NCI-H2196 treated with DMSO at 0.1 percent for 48 hours (cell line): ENCODE measurements around the gene LCN6.
"Not testable (repeated sequence)": the region's sequence is repeated elsewhere in the genome, so short reads cannot be mapped to it uniquely, and the experiment has no call there.

Experiments
- DNase-seq: peaks from one replicate; lab custom pipeline; 2025; ENCODE audit not compliant: unreplicated experiment; lab: John Stamatoyannopoulos, UW

The LCN6 gene

DNA sequence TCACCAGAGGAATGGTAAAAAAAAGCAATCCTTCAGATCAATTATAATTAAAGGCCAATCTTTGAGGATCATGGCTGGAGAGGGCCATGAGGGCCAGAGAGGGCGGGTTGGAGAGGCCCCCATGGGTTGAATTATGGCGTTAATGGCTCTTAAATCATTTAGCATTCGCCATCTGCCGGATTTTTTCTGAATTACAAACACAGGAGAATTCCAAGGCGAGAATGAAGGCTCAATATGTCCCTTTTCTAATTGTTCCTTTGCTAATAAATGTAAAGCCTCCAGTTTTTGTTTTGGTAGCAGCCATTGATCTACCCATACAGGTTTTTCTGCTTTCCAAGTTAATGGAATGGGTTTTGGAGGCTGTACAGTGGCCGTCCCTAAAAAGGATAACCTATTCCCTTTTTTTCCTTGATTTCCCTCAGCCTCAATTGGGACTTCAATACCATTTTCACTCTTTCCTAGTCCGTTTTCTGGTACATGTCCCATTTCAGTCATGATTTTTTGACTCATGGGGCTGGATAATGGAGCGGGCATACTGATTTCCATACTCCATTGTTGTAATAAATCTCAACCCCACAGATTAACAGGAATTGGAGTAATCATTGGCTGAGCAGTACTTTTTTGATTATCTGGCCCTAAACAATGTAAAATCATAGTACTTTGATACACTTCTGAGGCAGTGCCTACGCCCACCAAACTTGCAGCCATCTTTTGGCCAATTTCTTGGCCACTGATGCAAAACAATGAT lies 36.1 kb upstream of the LCN6 start:
- DNase-seq: no peak

DNA sequence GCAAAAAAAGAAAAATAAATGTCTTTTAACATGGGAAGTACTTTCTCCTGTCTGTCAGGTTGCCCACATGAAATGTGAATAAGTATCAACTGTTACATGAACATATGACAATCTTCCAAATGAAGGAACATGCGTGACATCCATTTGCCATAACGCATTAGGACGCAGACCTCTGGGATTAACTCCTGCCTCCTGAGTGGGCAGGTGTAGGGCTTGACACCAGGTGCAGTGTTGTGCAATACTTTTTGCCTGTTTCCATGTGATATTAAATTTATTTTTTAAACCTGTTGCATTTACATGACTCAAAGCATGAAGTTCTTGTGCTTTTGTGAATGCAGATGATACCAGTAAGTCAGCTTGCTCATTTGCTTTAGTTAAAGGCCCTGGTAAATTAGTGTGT lies 34.1 kb upstream of the LCN6 start:
- no peak for DNase-seq

DNA sequence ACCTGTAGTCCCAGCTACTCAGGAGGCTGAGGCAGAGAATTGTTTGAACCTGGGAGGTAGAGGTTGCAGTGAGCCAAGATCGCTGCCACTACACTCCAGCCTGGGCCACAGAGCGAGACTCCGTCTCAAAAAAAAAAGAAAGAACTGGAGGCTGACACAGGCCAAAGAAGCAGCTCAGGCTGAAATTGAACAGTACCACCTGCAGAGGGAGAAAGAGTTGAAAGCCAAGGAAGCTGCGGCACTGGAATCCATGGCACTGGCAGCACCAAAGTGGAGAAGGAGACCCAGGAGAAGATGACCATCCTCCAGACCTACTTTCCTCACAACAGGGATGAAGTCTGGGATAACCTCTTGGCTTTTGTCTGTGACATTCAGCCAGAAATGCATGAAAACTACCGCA lies 31.5 kb upstream of the LCN6 start:
- no peak for DNase-seq

DNA sequence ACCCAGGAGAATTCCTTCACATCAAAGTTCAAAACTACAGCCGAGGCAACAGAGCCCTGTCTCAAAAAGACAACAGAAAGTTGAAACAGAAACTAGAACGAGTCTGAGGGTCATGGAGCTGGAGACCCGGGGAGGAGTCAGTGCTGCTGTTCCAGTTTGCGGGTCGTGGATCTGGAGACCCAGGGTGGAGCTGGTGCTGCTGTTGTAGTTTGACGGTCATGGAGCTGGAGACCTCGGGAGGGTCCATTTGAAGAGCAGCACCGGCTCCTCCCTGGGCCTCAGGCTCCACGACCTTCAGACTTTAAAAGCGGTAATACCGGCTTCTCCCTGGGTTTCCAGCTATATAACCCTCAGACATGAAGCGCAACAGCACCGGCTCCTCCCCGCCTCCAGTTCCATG lies 29.0 kb upstream of the LCN6 start:
- no peak for DNase-seq

DNA sequence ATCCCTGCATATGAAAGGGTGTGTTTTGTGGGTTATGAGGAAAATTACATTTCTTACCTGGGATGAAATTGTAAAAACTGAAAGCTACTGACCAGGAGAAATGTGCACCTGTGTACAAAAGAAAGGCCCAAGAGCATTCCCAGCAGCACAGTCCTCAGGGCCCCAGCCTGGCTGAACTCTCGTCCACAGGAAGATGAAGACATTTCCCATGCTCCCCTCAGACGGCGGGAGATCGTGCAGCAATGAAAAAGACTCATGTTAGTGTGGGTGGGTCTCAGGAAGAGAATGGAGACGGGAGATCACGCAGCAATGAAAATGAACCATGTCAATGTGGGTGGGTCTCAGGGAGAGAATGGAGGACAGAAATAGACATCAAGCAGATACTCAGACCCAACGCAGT lies 28.6 kb upstream of the LCN6 start:
- DNase-seq: no peak

DNA sequence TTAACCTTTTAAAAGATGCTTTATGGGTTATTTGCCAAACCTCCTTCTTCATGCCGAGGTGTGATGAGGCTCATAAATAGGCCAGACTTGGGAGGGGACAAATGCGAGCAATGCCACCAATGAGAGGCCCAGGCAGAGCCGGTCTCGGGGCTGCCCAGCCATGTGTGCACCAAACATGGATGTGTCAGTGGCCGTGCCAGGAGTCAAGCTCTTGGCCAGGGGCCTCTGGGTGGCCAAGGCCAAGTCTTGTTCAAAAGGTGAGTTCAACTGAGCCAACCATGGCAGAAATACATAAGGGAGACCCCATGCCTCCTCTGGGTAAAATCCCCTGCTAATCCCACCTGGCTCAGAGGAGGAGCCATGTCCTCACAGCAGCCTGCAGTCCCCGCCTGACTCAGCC lies 26.9 kb upstream of the LCN6 start:
- no peak for DNase-seq

DNA sequence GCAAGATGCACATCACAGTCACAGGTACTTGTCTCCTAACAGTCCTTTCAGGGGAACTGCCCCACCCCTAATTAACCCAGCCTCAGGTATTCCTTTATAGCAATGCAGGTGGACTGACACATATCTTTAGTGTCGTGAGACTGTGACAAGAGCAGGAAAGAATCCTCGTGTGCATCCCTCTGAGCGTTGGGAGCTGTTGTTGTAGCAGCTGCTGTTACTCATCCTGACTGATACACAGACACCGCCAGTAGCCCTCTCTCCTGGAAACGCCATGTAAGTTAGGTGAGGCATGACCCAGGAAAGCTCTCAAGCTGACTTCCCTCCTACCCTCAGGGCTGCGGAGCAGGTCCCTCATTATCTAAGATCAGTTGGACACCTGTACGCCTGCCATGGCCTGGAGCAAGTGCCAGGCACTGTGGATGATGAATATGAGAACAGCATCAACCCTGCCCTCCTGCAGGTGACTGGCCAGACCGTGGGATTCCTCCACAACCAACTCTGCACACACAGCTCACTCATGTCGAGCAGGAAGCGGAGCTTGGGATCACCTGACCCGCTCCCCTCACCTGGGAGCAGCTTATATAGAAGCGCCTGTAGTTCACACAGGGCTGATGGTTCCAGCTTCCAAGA lies 26.2 kb upstream of the LCN6 start:
- no peak for DNase-seq

DNA sequence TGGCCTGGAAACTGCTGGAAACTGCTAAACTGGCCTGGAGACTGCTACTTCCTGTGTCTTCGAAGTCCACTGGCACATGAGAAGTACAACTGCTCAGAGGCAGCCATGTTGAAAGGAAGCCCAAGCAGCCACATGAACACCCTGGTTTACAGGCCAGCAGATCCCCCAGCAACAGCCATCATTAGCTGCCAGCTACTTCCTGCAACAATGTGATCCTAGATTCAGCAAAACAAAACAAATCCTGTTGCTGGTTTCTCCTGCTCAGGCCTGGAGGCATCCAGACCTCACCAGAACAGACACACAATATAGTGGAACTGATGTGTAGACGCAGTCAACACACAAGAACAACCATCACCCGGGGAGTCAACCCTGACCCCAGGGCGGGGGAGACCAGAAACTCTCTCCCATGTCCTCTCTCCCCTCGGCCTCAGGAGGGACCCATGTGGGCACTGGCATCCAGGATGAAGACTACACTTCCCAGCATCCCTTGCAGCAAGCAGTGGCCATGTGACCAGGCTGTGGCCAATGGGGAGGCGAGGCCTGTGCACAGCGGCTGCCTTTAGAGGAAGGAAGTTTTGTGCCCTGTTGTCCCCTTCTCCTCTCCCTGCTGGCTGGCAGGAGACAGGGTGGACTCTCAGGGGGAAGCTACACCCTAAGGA lies 25.2 kb upstream of the LCN6 start:
- DNase-seq: no peak

DNA sequence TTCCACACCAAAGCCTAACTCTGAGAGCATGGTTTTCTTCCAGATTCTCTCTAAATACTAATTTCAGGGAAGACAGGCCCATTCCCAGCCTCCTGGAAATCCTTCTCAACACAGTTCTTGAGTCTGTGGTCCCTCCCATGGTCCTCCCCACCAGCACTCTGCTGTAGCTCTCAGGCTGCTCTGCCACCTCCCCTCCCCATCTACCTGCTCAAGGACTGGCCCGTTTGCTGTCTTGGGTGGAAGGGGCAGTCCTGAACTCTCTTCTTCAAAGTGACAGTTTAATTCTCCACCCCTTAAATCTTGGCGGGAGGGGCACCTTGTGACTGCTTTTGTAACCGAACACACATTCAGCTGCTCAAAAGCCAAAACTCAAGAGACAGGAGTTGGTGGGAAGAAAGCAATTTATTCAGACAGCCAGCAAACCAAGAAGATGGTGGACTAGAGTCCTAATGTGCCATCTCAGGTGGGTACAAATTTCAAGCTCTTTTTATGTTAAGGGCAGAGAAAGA lies 23.6 kb upstream of the LCN6 start:
- DNase-seq: no peak

DNA sequence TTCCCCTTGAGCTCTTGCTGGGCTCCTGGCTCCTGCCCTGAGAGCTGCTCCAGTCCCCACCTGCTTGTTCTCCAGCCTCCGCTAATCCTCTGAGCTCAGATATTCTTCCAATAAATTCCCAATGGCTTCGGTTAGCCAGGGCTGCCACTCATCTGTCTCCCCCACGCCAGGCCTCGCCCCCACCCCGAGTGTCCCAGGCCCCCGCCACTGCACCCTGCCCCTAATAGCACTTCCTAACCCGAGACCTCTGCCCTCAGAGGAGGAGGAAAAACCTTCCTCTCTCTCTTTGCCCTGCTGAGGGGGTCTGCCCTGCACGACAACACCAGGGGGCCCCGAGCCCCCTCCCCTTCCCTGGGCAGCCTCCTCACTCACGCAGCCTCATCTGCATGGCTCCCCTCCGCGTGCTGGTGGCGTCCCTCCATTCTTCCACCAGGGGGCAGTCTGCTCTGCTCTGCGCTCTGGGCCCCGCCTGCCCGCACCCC lies 21.4 kb upstream of the LCN6 start:
- no peak for DNase-seq

DNA sequence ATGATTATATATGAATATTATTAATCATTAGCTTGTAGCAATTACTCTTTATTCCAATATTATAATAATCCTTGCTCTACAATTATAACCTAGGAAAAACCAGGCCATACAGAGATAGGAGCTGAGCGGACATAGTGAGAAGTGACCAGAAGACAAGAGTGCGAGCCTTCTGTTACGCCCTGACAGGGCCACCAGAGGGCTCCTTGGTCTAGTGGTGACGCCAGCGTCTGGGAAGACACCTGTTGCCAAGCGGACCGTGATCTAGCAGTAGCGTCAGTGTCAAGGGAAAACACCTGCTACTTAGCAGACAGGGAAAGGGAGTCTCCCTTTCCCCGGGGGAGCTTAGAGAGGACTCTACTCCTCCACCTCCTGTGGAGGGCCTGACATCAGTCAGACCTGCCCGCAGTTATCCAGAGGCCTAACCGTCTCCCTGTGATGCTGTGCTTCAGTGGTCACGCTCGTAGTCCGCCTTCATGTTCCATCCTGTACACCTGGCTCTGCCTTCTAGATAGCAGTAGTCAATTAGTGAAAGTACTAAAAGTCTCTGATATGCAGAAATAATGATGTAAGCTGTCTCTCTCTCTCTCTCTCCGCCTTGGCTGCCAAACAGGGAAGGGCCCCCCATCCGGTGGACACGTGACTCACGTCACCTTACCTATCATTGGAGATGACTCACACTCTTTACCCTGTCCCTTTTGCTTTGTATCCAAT lies 18.2 kb upstream of the LCN6 start:
- DNase-seq: peak; percentile 39

DNA sequence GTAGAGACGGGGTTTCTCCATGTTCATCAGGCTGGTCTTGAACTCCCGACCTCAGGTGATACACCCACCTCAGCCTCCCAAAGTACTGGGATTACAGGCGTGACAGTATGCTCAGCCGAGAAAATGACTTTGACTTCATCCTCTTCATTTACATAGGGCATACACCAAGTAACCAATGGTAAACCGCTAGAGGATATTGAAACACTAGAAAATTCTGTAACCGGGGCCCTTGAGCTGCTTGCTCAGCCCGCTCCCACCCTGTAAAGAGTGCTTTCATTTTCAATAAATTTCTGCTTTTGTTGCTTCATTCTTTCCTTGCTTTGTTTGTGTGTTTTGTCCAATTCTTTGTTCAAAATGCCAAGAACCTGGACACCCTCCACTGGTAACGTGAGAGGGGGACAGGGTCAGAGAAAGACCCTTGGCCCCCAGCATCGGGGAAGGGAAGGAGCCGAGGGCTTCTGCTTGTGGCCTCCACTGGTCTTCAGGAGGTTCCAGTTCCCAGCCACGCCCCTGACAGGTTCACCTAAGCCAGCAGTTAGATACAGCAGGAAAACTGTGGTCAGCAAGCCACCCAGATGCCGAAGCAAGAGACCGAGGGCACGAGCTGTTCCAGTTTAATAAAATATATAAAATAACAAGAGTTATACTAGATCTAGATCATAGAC lies 17.6 kb upstream of the LCN6 start:
- not testable (repeated sequence) for DNase-seq

DNA sequence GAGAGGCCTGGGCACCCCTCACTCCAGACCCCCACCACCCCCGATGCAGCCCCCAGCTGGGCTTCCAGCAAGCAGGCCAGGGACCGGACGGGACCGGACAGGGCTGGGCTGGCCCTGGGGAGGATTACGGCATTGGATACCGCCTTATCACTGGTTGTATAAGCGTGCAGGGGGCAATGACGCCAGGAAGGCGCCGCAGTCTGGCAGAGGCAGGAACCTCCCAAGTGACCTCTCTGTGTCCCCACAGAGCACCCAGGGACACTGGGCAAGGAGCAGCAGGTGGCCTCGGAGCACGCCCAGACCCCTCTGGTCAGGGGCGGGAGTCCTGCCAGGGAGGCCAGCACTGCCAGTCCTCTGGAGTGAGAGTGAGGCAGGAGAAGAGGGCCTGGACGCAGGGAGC lies 16.7 kb upstream of the LCN6 start:
- DNase-seq: no peak

DNA sequence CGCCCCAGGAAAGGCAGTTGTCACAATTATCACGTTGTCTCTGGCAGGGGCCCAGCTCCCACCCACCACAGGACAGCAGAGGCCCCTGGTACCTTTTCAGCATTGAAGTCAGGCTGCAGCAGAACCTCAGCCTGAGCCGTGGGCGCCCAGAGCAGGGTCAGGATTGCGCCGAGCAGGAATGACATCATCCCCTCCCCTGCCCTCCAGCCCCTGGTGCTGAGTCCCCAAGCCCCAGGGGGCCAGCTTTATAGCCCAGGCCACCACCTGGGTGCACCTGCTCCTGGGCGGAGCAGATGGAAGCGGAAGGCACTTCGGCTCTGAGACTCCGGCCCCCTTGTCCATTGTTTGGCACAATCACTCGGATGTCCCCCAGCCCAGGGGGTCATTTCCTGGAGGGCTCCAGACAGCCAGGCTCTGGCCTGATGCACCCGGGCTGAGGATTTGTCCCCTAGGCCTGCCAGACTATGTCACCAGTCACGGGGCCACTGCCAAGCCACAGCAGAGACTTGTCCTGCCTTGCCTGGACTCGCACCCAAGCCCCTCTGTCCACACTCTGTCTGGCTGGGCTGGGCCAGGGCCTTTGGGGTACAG lies 16.1 kb upstream of the LCN6 start, which contains the start of gene LCN15:
Gene LCN15 (minus strand): TSS at position 218 of the 591 bp plus-strand sequence. CDS start 30 bp downstream, at position 188.
- DNase-seq: no peak

DNA sequence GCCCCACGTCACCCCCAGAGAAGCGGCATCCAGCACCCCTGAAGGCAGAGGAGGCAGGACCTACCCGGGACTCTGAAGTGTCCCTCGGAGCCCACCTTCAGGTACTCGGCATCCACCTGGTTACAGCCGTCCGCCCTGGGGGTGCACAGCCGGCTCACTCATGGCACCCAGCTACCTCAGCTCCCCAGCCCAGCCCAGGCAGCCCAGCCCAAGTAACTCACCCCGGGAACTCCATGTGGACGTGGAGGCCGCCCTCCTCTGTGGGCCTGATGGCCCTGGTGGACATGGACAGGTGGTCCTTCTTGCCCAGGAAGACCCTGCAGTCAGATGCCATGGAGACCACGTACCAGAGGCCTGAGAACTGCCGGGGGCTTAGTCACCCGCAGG lies 15.3 kb upstream of the LCN6 start:
- DNase-seq: no peak

DNA sequence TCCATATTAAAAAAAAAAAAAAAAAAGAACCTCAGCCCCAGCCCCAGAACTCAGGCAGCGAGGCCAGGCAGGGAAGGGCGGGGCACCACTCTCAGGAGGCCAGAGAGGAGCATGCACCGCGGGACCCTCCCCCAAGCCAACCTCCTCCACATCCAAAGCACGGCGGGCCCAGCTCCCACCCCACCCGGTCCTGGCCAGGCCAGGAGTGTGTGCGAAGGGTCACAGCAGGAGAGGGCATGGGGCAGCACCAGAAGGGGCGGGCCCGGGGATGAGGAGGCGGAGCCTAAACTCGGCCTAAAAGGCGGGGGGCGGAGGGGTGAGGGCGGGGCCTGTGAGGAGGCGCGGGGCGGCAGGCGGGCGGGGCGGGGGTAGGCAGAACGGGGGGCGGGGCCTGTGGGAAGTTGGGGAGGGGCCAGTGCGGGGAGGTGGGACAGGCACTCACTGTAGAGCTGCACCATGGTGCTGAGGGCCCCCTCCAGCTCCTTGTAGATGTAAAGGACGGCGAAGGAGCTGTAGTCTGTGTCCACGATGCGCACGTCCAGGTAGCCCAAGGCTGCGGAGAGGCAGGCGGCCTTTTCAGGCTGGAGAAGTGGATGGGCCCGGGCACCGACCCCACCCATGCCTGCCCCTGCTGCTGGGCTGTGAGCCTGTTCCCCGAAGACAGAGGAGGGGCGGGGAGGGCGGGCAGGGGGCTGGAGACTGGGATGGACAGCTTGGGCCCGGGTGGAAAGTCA lies 14.8 kb upstream of the LCN6 start:
- no peak for DNase-seq

DNA sequence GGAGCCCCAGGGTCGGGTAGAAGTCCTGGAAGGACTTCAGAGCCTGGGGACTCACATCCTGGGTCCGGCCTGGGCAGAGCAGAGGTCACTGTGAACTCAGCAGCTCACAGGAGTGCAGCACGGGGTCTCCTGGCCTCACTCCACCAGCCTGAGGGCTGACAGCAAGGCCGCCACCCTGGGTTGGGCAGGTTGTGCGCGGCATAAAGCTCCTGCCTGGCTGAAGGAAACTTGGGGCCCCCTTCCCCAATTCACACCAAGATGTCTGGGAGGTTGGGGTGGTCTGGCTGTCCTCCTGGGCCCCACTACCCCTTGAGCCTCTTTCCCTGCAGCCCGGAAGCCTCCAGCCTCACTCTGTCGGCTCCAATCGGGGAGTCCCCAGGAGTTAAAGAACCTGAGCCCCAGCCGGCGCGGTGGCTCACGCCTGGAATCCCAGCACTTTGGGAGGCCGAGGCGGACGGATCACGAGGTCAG lies 13.9 kb upstream of the LCN6 start:
- no peak for DNase-seq

DNA sequence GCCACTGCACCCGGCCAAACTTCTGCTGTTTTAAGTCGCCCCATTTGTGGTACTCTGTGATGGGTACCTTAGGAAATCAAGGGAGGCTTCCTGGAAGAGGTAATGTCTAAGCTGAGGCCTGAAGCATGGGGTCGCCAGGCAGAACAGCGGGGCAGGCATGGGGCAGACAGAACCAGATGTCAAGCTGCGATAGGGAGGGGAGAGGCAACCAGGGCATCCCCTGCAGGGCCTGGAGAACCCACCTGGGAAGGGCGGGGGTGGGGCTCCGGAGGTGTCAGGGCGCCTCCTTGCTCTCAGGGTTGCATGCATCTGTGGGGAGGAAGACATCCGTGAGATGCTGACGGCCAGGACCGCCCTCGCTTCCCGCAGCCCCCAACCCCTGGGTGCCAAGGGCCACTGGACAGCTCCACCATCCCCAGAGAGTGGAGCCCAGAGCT lies 13.2 kb upstream of the LCN6 start:
- DNase-seq: no peak

DNA sequence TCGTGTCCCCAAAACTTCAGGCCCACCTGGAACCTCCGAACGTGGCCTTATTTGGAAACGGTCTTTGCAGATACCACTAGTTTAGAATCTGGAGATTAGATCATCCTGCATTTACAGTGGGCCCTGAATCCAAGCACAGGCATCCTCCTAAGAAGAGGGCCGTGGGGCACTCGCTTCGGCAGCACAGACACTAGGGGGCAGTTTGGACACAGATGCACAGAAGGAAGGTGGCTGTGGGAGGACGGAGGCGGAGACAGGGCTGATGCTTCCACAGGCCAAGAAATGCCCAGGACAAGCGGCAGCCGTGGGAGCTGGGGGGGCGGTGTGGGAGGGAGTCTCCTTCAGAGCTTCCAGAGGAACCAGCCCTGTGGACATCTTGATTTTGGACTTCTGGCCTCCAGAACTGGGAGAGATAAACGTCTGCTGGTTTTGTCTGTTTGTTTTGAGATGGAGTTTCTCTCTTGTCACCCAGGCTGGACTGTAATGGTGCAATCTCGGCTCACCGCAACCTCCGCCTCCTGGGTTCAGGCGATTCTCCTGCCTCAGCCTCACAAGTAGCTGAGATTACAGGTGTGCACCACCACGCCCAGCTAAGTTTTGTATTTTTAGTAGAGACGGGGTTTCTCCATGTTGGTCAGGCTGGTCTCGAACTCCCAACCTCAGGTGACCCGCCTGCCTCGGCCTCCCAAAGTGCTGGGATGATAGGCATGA lies 12.7 kb upstream of the LCN6 start:
- DNase-seq: not testable (repeated sequence)
